Astrocyte (in vitro differentiated cells and primary cell): Measurements from ENCODE around the gene FOS. TPM values are rescaled to one million over a fixed set of nuclear protein-coding genes. Genes with fewer than 3 reads are reported as not detected.

Source experiments
- DNase-seq: peaks from one replicate; pipeline ENCODE4 v3.0.0-alpha.2; 2010; ENCODE audit warnings: low read depth
- FAIRE-seq: peaks from 2 replicates; lab custom pipeline; 2011; peaks lifted over from hg19 to GRCh38; lab: Jason Lieb, UNC
- H2AFZ ChIP-seq: 2 replicates; pipeline ENCODE4 v1.6.0; 2012; ENCODE audit warnings: low read depth, low read length, inconsistent platforms
- H3K27ac ChIP-seq: 2 replicates; pipeline ENCODE4 v1.5.1; 2011; ENCODE audit warnings: low read depth, low read length, inconsistent platforms
- H3K27me3 ChIP-seq: 2 replicates; pipeline ENCODE4 v1.6.0; 2011; ENCODE audit warnings: low read length, inconsistent platforms; ENCODE audit not compliant: insufficient read depth
- H3K36me3 ChIP-seq: 2 replicates; pipeline ENCODE4 v1.5.1; 2011; ENCODE audit warnings: low read length, inconsistent platforms; ENCODE audit not compliant: insufficient read depth
- H3K4me1 ChIP-seq: 2 replicates; pipeline ENCODE4 v1.5.1; 2011; ENCODE audit warnings: low read length, inconsistent platforms; ENCODE audit not compliant: insufficient read depth
- H3K4me2 ChIP-seq: 2 replicates; pipeline ENCODE4 v1.6.0; 2012; ENCODE audit warnings: low read length, inconsistent platforms
- H3K4me3 ChIP-seq: 2 replicates; pipeline ENCODE4 v1.5.1; 2011; ENCODE audit warnings: low read depth, mild to moderate bottlenecking, low read length, inconsistent platforms; ENCODE audit not compliant: insufficient read depth
- H3K79me2 ChIP-seq: 2 replicates; pipeline ENCODE4 v1.6.0; 2012; ENCODE audit warnings: mild to moderate bottlenecking, low read length, inconsistent platforms; ENCODE audit not compliant: insufficient read depth
- H3K9ac ChIP-seq: 2 replicates; pipeline ENCODE4 v1.6.0; 2012; ENCODE audit warnings: mild to moderate bottlenecking, low read length, inconsistent platforms
- H3K9me3 ChIP-seq: 2 replicates; pipeline ENCODE4 v1.5.1; 2012; ENCODE audit warnings: low read depth, mild to moderate bottlenecking, low read length, inconsistent platforms; ENCODE audit not compliant: insufficient read depth
- H4K20me1 ChIP-seq: 2 replicates; pipeline ENCODE4 v1.6.0; 2012; ENCODE audit warnings: low read length, inconsistent platforms; ENCODE audit not compliant: insufficient read depth
- H3K27ac Mint-ChIP-seq: one replicate; pipeline ENCODE4 v1.8.0; 2021; ENCODE audit warnings: mild to moderate bottlenecking, mixed read lengths; ENCODE audit not compliant: unreplicated experiment
- H3K27me3 Mint-ChIP-seq: one replicate; pipeline ENCODE4 v1.8.0; 2021; ENCODE audit warnings: low read depth, mixed read lengths; ENCODE audit not compliant: unreplicated experiment
- H3K36me3 Mint-ChIP-seq: one replicate; pipeline ENCODE4 v1.8.0; 2021; ENCODE audit warnings: low read depth, mixed read lengths; ENCODE audit not compliant: unreplicated experiment
- H3K4me1 Mint-ChIP-seq: one replicate; pipeline ENCODE4 v1.8.0; 2021; ENCODE audit warnings: low read depth, mixed read lengths; ENCODE audit not compliant: unreplicated experiment
- H3K4me3 Mint-ChIP-seq: one replicate; pipeline ENCODE4 v1.8.0; 2021; ENCODE audit warnings: mild to moderate bottlenecking, moderate library complexity, mixed read lengths; ENCODE audit not compliant: unreplicated experiment
- H3K9me3 Mint-ChIP-seq: one replicate; pipeline ENCODE4 v1.8.0; 2021; ENCODE audit warnings: mild to moderate bottlenecking, mixed read lengths; ENCODE audit not compliant: unreplicated experiment
- CTCF ChIP-seq: IDR thresholded peaks from 2 replicates; pipeline ENCODE4 v1.5.1; 2011; ENCODE audit warnings: low read depth, mild to moderate bottlenecking, inconsistent platforms, low read length, moderate library complexity; ENCODE audit not compliant: insufficient read depth
- EZH2 ChIP-seq: IDR thresholded peaks from 2 replicates; pipeline ENCODE4 v1.6.1; 2012; ENCODE audit warnings: mild to moderate bottlenecking, low read length, inconsistent platforms; ENCODE audit not compliant: insufficient read depth
- total RNA-seq: library from RNA; stranded (reverse); gene quantifications from 2 replicates; pipeline ENCODE4 v1.2.1, GENCODE V29; 2021

FOS gene
- total RNA-seq, 1 donor from 2014 or later = 57.7 TPM

GRCh38 chr14:75290851-75291250 lies 12.2 kb downstream of the FOS start:
- no peak overlapping the region for H3K4me3 ChIP-seq
- H3K4me1 ChIP-seq = peaks cover 14% of the 10 kb centered on the region
- H3K27ac Mint-ChIP-seq = no peak overlapping the region
- H3K36me3 Mint-ChIP-seq = no peaks in the 10 kb centered on the region
- H3K9me3 Mint-ChIP-seq = no peaks in the 10 kb centered on the region
- peaks cover 7% of the 10 kb centered on the region for H3K27me3 ChIP-seq
- no peak overlapping the region for H3K4me3 Mint-ChIP-seq
- peaks cover 5% of the 10 kb centered on the region for H3K27me3 Mint-ChIP-seq
- no peaks in the 10 kb centered on the region for H4K20me1 ChIP-seq
- no peak overlapping the region for H2AFZ ChIP-seq
- no peak for FAIRE-seq
- no peaks in the 10 kb centered on the region for H3K36me3 ChIP-seq
- no peak overlapping the region for H3K9ac ChIP-seq
- DNase-seq = no peak
- H3K4me2 ChIP-seq = no peak overlapping the region
- peaks cover 4% of the 10 kb centered on the region for H3K4me1 Mint-ChIP-seq
- H3K9me3 ChIP-seq = no peaks in the 10 kb centered on the region
- TF ChIP-seq EZH2 (no peak), CTCF (no peak)
- no peaks in the 10 kb centered on the region for H3K79me2 ChIP-seq
- no peak overlapping the region for H3K27ac ChIP-seq

- H3K9me3 ChIP-seq = no peaks in the 10 kb centered on the region
- H3K4me1 ChIP-seq = peaks cover 16% of the 10 kb centered on the region
- H3K36me3 Mint-ChIP-seq = no peaks in the 10 kb centered on the region
- TF ChIP-seq CTCF (no peak), EZH2 (no peak)
- no peaks in the 10 kb centered on the region for H3K36me3 ChIP-seq
- no peaks in the 10 kb centered on the region for H3K79me2 ChIP-seq
- no peak overlapping the region for H3K27ac ChIP-seq
- peaks cover 7% of the 10 kb centered on the region for H3K27me3 ChIP-seq
- H3K4me2 ChIP-seq = no peak overlapping the region
- peaks cover 8% of the 10 kb centered on the region for H3K4me1 Mint-ChIP-seq
- no peak overlapping the region for H3K9ac ChIP-seq
- no peak for DNase-seq
- no peak overlapping the region for H2AFZ ChIP-seq
- FAIRE-seq = no peak
- H3K27me3 Mint-ChIP-seq = peaks cover 5% of the 10 kb centered on the region
- H3K4me3 Mint-ChIP-seq = no peak overlapping the region
- H3K27ac Mint-ChIP-seq = no peak overlapping the region
- no peaks in the 10 kb centered on the region for H3K9me3 Mint-ChIP-seq
- H3K4me3 ChIP-seq = no peak overlapping the region
- no peaks in the 10 kb centered on the region for H4K20me1 ChIP-seq
These were observed 12.7 kb downstream of the FOS start for GRCh38 chr14:75291331-75291730.

DNA sequence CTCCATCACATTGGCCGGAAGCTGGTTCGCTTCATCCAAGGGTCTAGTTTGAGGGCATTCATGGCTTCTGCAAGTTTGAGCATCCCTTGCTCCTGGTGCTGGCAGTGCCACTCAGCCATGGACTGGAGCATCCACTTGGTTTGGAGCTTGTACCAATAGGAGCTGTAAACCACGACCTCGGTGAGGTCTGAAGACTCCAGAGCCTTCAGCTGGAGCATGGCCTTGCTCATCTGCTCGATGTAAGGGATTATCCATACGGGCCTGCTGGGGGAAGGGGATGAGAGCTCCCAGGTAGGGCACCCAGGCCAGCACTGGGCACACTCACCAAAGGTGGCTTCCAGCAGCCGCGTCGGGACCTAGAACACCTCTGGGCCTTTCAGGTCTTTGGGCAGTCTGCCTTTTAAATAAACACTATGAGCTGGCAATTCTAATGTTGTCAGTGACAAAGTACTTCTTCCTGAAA lies 13.5 kb downstream of the FOS start:
- H2AFZ ChIP-seq = no peak overlapping the region
- H3K9me3 ChIP-seq = no peaks in the 10 kb centered on the region
- no peak overlapping the region for H3K4me3 Mint-ChIP-seq
- peaks cover 16% of the 10 kb centered on the region for H3K4me1 ChIP-seq
- H3K27me3 Mint-ChIP-seq = peaks cover 5% of the 10 kb centered on the region
- no peaks in the 10 kb centered on the region for H4K20me1 ChIP-seq
- H3K9me3 Mint-ChIP-seq = no peaks in the 10 kb centered on the region
- H3K27ac ChIP-seq = no peak overlapping the region
- no peak overlapping the region for H3K4me3 ChIP-seq
- no peaks in the 10 kb centered on the region for H3K36me3 ChIP-seq
- H3K4me2 ChIP-seq = no peak overlapping the region
- no peaks in the 10 kb centered on the region for H3K36me3 Mint-ChIP-seq
- H3K27me3 ChIP-seq = peaks cover 7% of the 10 kb centered on the region
- no peak overlapping the region for H3K27ac Mint-ChIP-seq
- no peak for TF ChIP-seq EZH2
- no peak for TF ChIP-seq CTCF
- H3K9ac ChIP-seq = no peak overlapping the region
- H3K79me2 ChIP-seq = no peaks in the 10 kb centered on the region
- FAIRE-seq (no peak), DNase-seq (no peak)
- H3K4me1 Mint-ChIP-seq = peaks cover 9% of the 10 kb centered on the region
